GM12872 (cell line): ENCODE measurements around the gene FILIP1.

Experiments used
- CTCF ChIP-seq: IDR thresholded peaks from 3 replicates; pipeline ENCODE4 v1.5.1; 2011; ENCODE audit warnings: low read depth, mild to moderate bottlenecking, low read length, moderate library complexity; ENCODE audit not compliant: insufficient read depth

Gene FILIP1

GRCh38 chr6:75467966-75468365, 25.6 kb downstream of the FILIP1 start:
- no peak for TF ChIP-seq CTCF

- TF ChIP-seq CTCF: no peak
Measured at GRCh38 chr6:75467284-75467683, 26.3 kb downstream of the FILIP1 start.

- TF ChIP-seq CTCF: no peak
Measured at GRCh38 chr6:75466636-75467035, 27.0 kb downstream of the FILIP1 start.

- no peak for TF ChIP-seq CTCF
Measured at GRCh38 chr6:75463908-75464307, 29.7 kb downstream of the FILIP1 start.

- TF ChIP-seq CTCF: no peak
Measured at GRCh38 chr6:75463061-75463460, 30.5 kb downstream of the FILIP1 start.

GRCh38 chr6:75460681-75461080, 32.9 kb downstream of the FILIP1 start:
- TF ChIP-seq CTCF: no peak

GRCh38 chr6:75458895-75459294, 34.7 kb downstream of the FILIP1 start:
- TF ChIP-seq CTCF: no peak

GRCh38 chr6:75450903-75451302, 42.7 kb downstream of the FILIP1 start:
- TF ChIP-seq CTCF: no peak
